ENCODE results near the gene CALML5.

CALML5 gene

GRCh38 chr10:5514226-5514850 is 15.0 kb upstream of the CALML5 start:
- DNase-seq = no peak

- peak; percentile 49 for DNase-seq
These were observed 13.7 kb upstream of the CALML5 start for GRCh38 chr10:5512881-5513612.

- DNase-seq = no peak
These were observed 13.0 kb upstream of the CALML5 start for GRCh38 chr10:5512331-5512730.

- no peak for DNase-seq
These were observed 12.5 kb upstream of the CALML5 start for GRCh38 chr10:5511885-5512280.

DNA sequence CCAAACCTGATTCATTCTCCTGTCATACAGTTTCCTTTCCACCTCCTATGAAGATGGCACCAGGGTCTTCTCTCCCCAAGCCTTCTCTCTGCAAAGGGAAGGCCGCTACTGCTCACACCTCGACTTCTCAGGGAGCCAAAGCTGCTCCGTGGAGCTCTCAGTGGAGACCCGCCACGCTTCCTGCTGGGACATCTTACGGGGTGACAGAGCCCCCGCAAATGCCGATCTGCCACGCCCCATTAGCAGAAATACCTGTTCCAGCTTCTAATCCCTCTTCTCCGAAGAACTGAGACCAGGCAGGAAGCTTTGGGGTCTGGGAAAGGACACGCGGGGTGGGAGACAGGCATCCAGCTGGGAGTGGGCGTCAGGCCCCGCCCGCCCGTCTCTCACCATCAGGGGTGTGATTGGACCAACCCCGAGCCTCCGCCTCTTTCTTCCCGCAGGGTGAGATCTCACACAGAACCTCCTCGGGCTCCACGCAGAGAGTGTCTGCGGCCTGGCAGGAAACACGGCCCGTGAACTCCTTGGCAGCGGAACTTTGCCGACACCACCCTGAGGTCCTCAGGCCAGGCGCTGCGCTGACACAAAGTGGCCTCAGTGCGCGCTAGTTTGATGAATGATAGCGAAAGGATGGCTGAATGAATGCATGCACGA is 12.0 kb upstream of the CALML5 start:
- no peak for DNase-seq

- DNase-seq = no peak
These were observed 11.1 kb upstream of the CALML5 start for GRCh38 chr10:5510281-5511072.

- DNase-seq = no peak
These were observed 10.3 kb upstream of the CALML5 start for GRCh38 chr10:5509691-5510090.

DNA sequence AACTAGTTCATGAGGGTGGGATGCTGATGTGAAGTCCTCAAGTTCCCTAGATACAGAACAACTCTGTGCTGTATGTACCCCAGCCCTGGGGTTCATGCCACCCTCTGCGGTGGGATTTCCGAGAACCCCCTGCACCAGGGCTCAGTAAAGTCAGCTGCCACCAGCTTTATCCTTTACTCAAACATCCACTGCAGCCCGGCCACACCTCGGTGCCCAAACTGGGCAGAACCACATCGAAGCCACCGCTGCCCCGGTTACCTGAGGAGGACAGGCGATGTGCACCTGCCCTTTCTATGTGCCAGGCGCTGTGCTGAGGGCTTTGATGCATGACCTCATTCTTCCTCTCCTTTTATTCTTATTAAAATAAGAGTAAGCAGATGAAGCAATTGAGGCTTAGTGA is 9.9 kb upstream of the CALML5 start:
- no peak for DNase-seq

- DNase-seq = no peak
These were observed 9.4 kb upstream of the CALML5 start for GRCh38 chr10:5508786-5509185.

- DNase-seq = no peak
These were observed 8.8 kb upstream of the CALML5 start for GRCh38 chr10:5508161-5508604.

- no peak for DNase-seq
These were observed 8.3 kb upstream of the CALML5 start for GRCh38 chr10:5507649-5508131.

DNA sequence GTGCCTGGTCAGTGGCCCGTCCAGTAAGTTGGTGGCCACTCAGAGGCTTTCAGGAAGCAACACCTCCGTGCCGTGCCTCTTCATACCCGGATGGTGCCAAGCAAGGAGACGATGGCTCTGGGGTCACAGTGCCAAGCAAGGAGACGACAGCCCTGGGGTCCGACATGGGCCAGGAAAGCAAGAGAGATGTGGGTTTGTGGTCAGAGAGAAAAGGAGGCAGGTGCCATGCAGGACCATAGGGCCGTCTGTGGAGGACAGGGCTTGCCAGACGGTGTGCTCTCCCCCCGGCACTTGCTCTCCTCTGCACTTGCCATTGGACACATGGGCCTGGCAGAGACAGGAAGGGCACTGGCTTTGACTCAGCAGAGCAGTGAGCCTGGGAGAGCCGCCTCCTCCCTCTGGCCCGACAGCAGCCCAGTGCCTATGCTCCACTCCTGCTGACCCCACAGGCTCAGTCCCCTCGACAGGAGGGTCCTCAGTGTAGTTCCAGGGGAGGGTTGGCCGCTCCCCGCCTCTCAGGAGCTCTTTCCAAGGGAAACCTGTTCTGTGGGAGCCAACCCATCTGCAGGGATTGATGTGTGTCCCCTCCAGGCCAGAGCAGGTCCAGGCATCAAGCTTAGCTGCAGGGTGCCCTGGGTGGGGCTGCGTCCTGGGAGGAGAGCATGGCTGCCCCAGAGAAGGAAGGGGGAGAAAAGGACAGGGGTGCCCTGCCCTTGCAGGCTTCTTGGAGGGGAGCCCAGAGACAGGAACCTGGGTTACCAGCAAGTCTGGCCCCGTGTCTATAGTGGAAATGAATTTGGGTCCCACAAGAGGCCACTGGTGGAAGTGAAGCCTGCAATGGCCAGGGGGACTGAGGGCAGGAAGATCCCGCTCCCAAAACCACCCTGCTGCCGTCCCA is 7.6 kb upstream of the CALML5 start:
- DNase-seq = no peak

DNA sequence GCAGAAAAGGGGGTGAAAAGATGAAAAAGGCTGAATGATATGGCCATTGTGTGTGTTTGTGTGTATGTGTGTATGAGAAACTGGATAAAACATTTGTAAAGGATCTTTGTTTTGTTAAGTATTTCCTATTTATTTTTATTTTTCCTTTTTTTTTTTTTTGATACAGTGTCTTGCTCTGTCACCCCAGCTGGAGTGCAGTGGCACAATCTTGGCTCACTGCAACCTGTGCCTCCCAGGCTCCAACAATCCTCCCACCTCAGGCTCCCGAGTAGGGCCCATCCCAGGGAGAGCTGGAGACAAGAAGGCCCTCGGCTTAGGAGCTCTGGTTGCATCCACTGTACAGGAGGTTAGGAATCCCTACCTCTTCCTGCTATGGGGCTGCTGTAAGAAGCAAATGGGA is 6.9 kb upstream of the CALML5 start:
- DNase-seq = no peak

DNA sequence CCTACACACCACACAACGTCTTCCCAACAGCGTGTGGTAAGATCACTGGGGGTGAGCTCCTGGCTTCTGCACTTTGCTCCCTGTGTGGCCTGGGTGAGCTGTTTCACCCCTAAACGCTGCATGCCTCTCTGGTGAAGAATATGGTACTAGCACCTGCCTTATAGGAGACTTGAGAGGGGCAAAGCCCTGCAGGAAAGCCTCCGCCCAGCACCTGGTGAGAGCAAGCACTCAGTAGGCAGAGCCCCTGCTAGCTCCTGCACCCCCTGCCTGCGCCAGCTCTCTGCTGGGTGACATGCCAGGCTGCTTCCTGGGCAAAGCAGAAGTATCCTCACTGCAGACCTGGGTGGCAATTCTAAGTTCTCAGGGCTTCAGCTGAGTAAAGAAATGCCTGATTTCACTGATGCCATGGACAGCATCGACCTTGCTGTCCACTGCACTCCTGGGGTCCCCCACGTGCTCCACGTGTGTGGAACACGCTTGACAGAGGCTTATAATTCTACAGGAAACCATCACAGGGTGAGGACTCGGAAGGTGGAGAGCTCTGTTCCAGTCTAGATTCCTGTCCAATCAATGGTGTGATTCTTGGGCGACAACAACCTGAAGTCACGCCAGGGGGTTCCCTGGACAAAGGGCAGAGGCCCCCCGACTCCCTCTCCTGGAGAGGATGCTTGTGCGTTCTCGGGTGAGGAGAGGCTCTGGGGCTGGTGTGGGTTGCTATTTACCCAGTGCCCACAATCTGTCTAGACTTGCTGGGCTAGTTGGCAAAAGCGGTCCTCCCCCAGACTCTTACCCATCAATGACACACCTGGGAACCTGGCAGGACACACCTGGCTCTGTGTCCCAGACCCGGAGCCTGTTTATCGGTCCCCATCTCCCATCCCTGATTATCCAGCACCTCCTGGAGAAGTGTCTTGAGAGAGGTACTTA is 5.0 kb upstream of the CALML5 start:
- no peak for DNase-seq

GRCh38 chr10:5503477-5503835 is 4.1 kb upstream of the CALML5 start:
- DNase-seq = no peak

DNA sequence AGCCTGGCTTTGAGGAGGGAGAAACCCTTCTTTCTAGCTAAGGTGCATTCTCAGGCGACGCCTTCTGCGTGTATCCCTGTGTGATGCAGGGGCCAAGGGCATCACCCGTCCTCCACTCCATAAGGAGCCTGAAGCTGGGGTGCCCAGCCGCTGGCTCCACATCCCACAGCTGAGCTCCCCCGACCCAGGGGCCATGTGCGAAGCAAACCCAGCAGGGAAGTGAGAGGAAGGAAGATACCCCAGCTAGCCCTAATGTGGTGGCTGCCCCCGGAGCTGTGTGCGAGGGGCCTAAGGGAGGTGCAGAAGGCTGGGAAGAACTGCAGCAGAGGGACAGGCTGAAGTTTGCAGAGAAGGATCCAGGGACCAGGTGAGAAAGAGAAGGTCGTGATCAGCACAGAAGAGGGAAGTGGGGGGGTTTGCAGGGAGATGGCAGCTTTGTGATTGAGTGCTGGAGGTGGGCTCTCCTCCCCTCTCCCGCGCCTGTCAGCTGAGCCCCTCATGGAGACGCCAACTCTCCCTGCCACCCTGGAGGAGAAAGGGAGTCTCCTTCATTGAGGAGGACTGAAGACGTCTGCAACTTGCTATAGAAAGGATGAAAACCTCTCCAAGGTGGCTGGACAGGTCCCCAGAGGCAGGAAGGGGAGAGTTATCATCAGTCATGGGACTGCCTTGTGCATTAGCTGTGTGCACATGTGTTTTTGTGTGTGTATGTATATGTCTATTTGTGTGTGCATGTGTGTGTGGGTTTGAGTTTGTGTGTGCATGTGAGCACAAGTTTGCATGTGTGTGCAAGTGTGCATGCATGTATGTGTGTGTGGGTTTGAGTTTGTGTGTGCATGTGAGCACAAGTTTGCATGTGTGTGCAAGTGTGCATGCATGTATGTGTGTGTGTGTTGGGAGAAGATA is 3.5 kb upstream of the CALML5 start:
- DNase-seq = no peak

DNA sequence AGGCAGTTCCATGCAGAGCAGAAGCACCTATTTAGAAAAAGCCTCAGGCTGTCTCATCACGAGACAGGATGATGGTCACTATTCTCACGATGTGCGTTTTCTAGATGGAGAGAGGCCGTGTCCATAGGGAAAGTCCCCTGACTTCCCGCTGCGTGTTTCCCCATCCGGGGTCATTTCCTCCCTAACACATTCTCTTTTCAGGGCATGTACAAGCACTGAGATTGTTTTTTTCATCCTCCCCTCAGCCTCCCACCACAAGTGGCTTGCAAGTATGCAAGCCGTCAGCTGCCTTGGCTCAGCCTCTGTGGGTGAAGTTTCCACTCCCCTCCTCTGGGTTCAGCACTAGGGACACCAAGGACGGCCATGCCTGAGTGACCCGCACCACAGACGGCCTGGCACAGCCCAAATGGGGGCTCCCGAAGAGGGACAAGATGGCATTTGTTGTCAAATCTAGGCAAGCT is 2.7 kb upstream of the CALML5 start:
- DNase-seq = no peak

DNA sequence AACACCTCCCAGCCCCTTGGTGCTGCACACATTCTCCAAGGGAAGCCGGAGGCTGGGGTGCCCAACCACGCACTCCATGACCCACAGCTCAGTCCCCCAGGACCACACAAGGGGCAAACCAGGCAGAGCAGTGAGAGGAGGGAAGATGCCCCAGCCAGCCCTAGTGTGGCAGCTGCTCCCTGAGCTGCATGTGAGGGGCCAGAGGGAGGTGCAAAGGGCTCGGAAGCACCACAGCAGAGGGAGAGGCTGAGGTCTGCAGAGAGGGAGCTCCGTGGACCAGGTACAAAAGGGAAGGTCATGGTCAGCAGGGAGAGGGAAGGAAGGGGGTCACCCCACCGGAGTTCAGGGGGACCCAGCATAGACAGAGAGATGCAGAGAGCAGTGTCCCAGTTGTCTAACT is 1.5 kb upstream of the CALML5 start:
- no peak for DNase-seq

GRCh38 chr10:5500162-5500670 is 846 bp upstream of the CALML5 start:
- DNase-seq = no peak

Data from activated CD4-positive, alpha-beta T cell treated with anti-CD3 and anti-CD28 coated beads for 48 hours (primary cell).